HepG2 (cell line): ENCODE data around the gene MBD3. TPM values are rescaled to one million over a fixed set of nuclear protein-coding genes. Genes with fewer than 3 reads are reported as not detected.

Source experiments
- ERF ChIP-seq: IDR thresholded peaks from 2 replicates; pipeline ENCODE4 v1.6.1; 2018; ENCODE audit warnings: missing biosample characterization, missing genetic modification reagents
- KDM2A ChIP-seq: sonication (generic); formaldehyde crosslinking; IDR thresholded peaks from 2 replicates; pipeline ENCODE4 v1.4.0; 2020; ENCODE audit warnings: low read depth, missing genetic modification reagents, borderline replicate concordance
- NR2F2 ChIP-seq: IDR thresholded peaks from 2 replicates; pipeline ENCODE4 v1.6.1; 2012; ENCODE audit warnings: low read depth, inconsistent platforms, borderline replicate concordance
- SOX6 ChIP-seq, 2 experiments: fragments of 450-650 bp in 1 of 2; sonication (generic) in 1 of 2; formaldehyde crosslinking in 1 of 2; IDR thresholded peaks; 2 replicates each; pipeline versions ENCODE4 v1.4.0 to v1.6.1; 2017 to 2020; ENCODE audit warnings: antibody characterized with exemption in 1 of 2, mild to moderate bottlenecking in 1 of 2, missing genetic modification reagents in 1 of 2
- ZNF136 ChIP-seq: sonication (generic); formaldehyde crosslinking; IDR thresholded peaks from 2 replicates; pipeline ENCODE4 v1.8.1; 2022; ENCODE audit warnings: low read depth, mild to moderate bottlenecking, moderate library complexity, missing genetic modification reagents
- ZNF234 ChIP-seq: sonication (generic); formaldehyde crosslinking; conservative IDR thresholded peaks from 2 replicates; pipeline ENCODE4 v1.5.1; 2020; ENCODE audit warnings: mild to moderate bottlenecking, missing genetic modification reagents
- ZNF256 ChIP-seq: sonication (generic); formaldehyde crosslinking; conservative IDR thresholded peaks from 2 replicates; pipeline ENCODE4 v1.4.0; 2020; ENCODE audit warnings: missing genetic modification reagents
- ZNF33B ChIP-seq: sonication (generic); formaldehyde crosslinking; IDR thresholded peaks from 2 replicates; pipeline ENCODE4 v1.5.1; 2020; ENCODE audit warnings: mild to moderate bottlenecking, missing genetic modification reagents
- ZNF547 ChIP-seq: sonication (generic); formaldehyde crosslinking; IDR thresholded peaks from 2 replicates; pipeline ENCODE4 v1.5.1; 2020; ENCODE audit warnings: mild to moderate bottlenecking, missing genetic modification reagents
- ZNF772 ChIP-seq: sonication (generic); formaldehyde crosslinking; IDR thresholded peaks from 2 replicates; pipeline ENCODE4 v1.5.0; 2020; ENCODE audit warnings: mild to moderate bottlenecking, missing genetic modification reagents
- ZNF883 ChIP-seq: sonication (generic); formaldehyde crosslinking; IDR thresholded peaks from 2 replicates; pipeline ENCODE4 v1.5.1; 2020; ENCODE audit warnings: mild to moderate bottlenecking, missing genetic modification reagents; ENCODE audit errors: not compliant biosample characterization
- ZSCAN25 ChIP-seq: sonication (generic); formaldehyde crosslinking; IDR thresholded peaks from 2 replicates; pipeline ENCODE4 v1.8.0; 2022; ENCODE audit warnings: mild to moderate bottlenecking, missing genetic modification reagents
- polyA plus RNA-seq, 8 experiments: library from polyadenylated mRNA; depleted of rRNA in 3 of 8; stranded (reverse) in 7 of 8; unstranded in 1 of 8; fragments of >200 nt; fragmentation: Illumina TruSeq in 4 of 8; extraction: Trizol in 4 of 8; gene quantifications; 2 replicates each; pipeline versions ENCODE4 v1.2.1 to v1.2.3, GENCODE V29; 2011 to 2016; ENCODE audit warnings: low read depth in 4 of 8, missing spikeins in 1 of 8, mixed read lengths in 1 of 8; ENCODE audit not compliant: insufficient read depth in 1 of 8
- total RNA-seq, 5 experiments: library from RNA; depleted of rRNA; stranded (reverse); fragments of >200 nt; fragmentation: Illumina TruSeq; extraction: Trizol; gene quantifications; 2 replicates each; pipeline ENCODE4 v1.2.3, GENCODE V29; 2016; ENCODE audit warnings: low read depth in 1 of 5
- TF ChIP-seq, protein P1 (sequence below): sonication (generic); formaldehyde crosslinking; IDR thresholded peaks from 2 replicates; pipeline ENCODE4 v1.8.0; 2022; ENCODE audit warnings: low read depth, missing genetic modification reagents
- TF ChIP-seq, protein P2 (sequence below): sonication (generic); formaldehyde crosslinking; IDR thresholded peaks from 2 replicates; pipeline ENCODE4 v1.8.1; 2023; ENCODE audit warnings: mild to moderate bottlenecking, missing genetic modification reagents
- TF ChIP-seq, protein P3 (sequence below): sonication (generic); formaldehyde crosslinking; IDR thresholded peaks from 2 replicates; pipeline ENCODE4 v1.5.1; 2020; ENCODE audit warnings: mild to moderate bottlenecking, moderate library complexity, missing genetic modification reagents
- TF ChIP-seq, protein P4 (sequence below): sonication (generic); formaldehyde crosslinking; IDR thresholded peaks from 2 replicates; pipeline ENCODE4 v1.4.0; 2020; ENCODE audit warnings: mild to moderate bottlenecking, missing genetic modification reagents
- TF ChIP-seq, protein P5 (sequence below): sonication (generic); formaldehyde crosslinking; conservative IDR thresholded peaks from 2 replicates; pipeline ENCODE4 v1.8.0; 2022; ENCODE audit warnings: mild to moderate bottlenecking, moderate library complexity, missing genetic modification reagents
- TF ChIP-seq, protein P6 (sequence below): sonication (generic); formaldehyde crosslinking; IDR thresholded peaks from 2 replicates; pipeline ENCODE4 v1.5.1; 2020; ENCODE audit warnings: missing genetic modification reagents, mild to moderate bottlenecking, borderline replicate concordance

MBD3 gene
- total and polyA plus RNA-seq, 2 of the 13 experiments (the other 11 are each of a cell fraction or from before 2014, with no cell fraction given) = 21.2 to 76.9 TPM

DNA sequence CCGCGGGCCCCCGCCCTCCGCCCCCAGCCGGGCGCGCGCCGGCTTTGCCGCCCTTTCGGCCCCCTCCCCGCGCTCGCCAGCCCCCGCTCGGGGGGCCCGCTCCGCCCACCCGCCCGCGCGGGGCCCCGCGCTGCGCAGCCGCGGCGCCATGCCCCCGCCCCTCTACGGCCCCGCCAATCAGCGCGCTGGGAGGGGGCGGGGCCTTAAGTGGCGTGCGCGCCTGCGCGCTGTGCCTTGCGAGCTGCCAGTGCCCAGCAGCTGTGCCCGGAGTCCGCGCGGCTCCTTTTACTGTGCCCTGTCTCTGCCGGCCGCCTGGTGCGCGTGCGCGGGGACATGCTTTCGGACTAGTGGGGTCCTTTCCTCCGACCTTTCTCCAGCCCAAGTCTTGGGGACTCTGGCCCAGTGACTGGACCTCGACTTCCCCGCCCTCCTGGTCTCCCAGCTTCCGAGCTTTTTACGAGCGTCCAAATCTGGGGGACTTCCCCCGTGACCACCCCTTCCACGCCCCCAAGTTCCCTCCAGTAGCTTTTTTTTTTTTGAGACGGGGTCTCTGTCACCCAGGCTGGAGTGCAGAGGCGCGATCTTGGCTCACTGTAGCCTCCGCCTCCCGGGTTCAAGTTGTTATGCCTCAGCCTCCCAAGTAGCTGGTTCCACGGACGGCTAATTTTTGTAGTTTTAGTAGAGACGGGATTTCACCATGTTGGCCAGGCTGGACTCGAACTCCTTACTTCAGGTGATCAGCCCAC is at the start of gene MBD3 (continued):
- TF ChIP-seq ZNF772 (CRISPR knock-in tag) (peak; percentile 63; the same call in 1 of the 2 replicates), ZNF33B (CRISPR knock-in tag) (peak; percentile 78; the same call in 1 of the 2 replicates), ZNF547 (CRISPR knock-in tag) (0 out of 2 replicates have a peak, but pooled peaks have one; percentile 44), NR2F2 (peak; percentile 16; the same call in 1 of the 2 replicates), ERF (CRISPR knock-in tag) (peak; percentile 75), ZNF136 (0 out of 2 replicates have a peak, but pooled peaks have one; percentile 75), ZNF234 (no peak), ZSCAN25 (no peak), KDM2A (CRISPR knock-in tag) (peak; percentile 97), ZNF883 (CRISPR knock-in tag) (peak; percentile 67), SOX6 (IDR thresholded peaks at IDR 0.05) (no peak), SOX6 (CRISPR knock-in tag; IDR thresholded peaks at IDR 0.05) (0 out of 2 replicates have a peak, but pooled peaks have one; percentile 24), ZNF256 (CRISPR knock-in tag) (no peak)
- TF ChIP-seq, protein P1, sequence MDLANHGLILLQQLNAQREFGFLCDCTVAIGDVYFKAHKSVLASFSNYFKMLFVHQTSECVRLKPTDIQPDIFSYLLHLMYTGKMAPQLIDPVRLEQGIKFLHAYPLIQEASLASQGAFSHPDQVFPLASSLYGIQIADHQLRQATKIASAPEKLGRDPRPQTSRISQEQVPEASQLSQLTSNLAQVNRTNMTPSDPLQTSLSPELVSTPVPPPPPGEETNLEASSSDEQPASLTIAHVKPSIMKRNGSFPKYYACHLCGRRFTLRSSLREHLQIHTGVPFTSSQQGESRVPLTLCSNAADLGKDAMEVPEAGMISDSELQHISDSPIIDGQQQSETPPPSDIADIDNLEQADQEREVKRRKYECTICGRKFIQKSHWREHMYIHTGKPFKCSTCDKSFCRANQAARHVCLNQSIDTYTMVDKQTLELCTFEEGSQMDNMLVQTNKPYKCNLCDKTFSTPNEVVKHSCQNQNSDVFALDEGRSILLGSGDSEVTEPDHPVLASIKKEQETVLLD = no peak
- TF ChIP-seq, protein P2, sequence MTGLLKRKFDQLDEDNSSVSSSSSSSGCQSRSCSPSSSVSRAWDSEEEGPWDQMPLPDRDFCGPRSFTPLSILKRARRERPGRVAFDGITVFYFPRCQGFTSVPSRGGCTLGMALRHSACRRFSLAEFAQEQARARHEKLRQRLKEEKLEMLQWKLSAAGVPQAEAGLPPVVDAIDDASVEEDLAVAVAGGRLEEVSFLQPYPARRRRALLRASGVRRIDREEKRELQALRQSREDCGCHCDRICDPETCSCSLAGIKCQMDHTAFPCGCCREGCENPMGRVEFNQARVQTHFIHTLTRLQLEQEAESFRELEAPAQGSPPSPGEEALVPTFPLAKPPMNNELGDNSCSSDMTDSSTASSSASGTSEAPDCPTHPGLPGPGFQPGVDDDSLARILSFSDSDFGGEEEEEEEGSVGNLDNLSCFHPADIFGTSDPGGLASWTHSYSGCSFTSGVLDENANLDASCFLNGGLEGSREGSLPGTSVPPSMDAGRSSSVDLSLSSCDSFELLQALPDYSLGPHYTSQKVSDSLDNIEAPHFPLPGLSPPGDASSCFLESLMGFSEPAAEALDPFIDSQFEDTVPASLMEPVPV (CRISPR knock-in tag) = peak; percentile 87; the same call in 1 of the 2 replicates
- TF ChIP-seq, protein P3, sequence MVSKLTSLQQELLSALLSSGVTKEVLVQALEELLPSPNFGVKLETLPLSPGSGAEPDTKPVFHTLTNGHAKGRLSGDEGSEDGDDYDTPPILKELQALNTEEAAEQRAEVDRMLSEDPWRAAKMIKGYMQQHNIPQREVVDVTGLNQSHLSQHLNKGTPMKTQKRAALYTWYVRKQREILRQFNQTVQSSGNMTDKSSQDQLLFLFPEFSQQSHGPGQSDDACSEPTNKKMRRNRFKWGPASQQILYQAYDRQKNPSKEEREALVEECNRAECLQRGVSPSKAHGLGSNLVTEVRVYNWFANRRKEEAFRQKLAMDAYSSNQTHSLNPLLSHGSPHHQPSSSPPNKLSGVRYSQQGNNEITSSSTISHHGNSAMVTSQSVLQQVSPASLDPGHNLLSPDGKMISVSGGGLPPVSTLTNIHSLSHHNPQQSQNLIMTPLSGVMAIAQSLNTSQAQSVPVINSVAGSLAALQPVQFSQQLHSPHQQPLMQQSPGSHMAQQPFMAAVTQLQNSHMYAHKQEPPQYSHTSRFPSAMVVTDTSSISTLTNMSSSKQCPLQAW = peak; percentile 46; the same call in 1 of the 2 replicates
- TF ChIP-seq, protein P4, sequence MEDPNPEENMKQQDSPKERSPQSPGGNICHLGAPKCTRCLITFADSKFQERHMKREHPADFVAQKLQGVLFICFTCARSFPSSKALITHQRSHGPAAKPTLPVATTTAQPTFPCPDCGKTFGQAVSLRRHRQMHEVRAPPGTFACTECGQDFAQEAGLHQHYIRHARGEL (CRISPR knock-in tag) = no peak
- TF ChIP-seq, protein P5, sequence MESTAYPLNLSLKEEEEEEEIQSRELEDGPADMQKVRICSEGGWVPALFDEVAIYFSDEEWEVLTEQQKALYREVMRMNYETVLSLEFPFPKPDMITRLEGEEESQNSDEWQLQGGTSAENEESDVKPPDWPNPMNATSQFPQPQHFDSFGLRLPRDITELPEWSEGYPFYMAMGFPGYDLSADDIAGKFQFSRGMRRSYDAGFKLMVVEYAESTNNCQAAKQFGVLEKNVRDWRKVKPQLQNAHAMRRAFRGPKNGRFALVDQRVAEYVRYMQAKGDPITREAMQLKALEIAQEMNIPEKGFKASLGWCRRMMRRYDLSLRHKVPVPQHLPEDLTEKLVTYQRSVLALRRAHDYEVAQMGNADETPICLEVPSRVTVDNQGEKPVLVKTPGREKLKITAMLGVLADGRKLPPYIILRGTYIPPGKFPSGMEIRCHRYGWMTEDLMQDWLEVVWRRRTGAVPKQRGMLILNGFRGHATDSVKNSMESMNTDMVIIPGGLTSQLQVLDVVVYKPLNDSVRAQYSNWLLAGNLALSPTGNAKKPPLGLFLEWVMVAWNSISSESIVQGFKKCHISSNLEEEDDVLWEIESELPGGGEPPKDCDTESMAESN (CRISPR knock-in tag) = 0 out of 2 replicates have a peak, but pooled peaks have one; percentile 31
- TF ChIP-seq, protein P6, sequence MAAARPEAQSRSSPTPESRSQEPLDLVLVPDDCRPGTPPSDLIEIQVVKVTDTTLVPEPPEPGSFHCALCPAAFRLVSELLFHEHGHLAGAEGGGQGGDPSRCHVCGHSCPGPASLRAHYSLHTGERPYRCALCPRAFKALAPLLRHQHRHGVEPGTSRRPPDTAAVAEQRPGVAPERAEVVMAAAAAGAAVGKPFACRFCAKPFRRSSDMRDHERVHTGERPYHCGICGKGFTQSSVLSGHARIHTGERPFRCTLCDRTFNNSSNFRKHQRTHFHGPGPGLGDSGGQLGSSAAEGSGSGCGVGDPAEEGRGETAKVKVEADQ (CRISPR knock-in tag) = peak; percentile 82
